ENCODE data around the gene PCK1. TPM values are rescaled to one million over a fixed set of nuclear protein-coding genes. Genes with fewer than 3 reads are reported as not detected.

Gene PCK1
- total RNA-seq, 1 experiment from 2014 or later = 1.2 TPM

DNA sequence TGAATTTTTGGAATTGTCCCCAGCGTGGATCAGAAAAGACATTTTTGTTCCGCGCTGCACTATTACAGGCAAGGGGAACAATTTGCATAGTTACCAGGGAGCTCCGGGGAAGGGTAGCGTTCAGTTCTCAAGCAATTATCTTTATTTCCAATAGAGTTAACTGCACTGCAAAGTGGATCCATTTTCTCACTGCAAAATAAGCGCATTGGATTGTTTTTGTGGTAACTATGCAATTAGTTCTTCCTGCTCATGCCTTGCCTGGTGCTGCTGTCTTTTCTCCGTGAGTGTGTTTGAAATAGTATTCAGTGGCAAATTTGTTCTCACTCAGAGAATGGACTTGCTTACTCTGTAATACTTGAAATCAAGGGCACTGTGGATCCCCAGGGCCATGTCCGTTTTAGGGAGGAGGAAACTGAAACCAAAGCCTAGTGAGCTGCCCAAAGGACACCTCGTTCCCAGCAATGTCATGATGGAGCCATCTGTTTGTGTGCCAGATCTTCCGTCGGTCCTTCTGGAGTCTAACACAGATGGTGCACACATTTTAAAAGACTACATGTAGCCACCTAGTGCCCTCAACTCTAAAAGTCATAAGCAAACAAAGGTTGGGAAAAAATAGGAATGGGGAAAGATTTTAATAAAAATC is 7.4 kb upstream of the PCK1 start:
- Histone ChIP-seq H3K79me2 (ENCODE audit: low read length) (no peaks in the 10 kb centered on the region), H4K20me1 (ENCODE audit: insufficient read depth, low read depth, low read length) (0 out of 2 replicates have a peak, but pooled peaks cover 3% of the 10 kb centered on the region), H2AFZ (ENCODE audit: low read length) (no peak overlapping the region), H3K27me3 (ENCODE audit: low read length) (no peaks in the 10 kb centered on the region), H3K4me3 (ENCODE audit: low read length) (no peak overlapping the region), H3K9ac (ENCODE audit: low read length) (no peak overlapping the region), H3K36me3 (ENCODE audit: insufficient read depth, low read length) (no peaks in the 10 kb centered on the region), H3K9me2 (replicated peaks; ENCODE audit: insufficient read depth, low read length) (no peaks in the 10 kb centered on the region), H3K4me1 (ENCODE audit: low read length) (no peaks in the 10 kb centered on the region), H3K9me3 (ENCODE audit: low read length) (no peaks in the 10 kb centered on the region), H3K4me2 (ENCODE audit: low read depth, low read length, poor library complexity, severe bottlenecking) (no peak overlapping the region), H3K27ac (ENCODE audit: low read length) (no peak overlapping the region)
- DNase-seq = no peak

DNA sequence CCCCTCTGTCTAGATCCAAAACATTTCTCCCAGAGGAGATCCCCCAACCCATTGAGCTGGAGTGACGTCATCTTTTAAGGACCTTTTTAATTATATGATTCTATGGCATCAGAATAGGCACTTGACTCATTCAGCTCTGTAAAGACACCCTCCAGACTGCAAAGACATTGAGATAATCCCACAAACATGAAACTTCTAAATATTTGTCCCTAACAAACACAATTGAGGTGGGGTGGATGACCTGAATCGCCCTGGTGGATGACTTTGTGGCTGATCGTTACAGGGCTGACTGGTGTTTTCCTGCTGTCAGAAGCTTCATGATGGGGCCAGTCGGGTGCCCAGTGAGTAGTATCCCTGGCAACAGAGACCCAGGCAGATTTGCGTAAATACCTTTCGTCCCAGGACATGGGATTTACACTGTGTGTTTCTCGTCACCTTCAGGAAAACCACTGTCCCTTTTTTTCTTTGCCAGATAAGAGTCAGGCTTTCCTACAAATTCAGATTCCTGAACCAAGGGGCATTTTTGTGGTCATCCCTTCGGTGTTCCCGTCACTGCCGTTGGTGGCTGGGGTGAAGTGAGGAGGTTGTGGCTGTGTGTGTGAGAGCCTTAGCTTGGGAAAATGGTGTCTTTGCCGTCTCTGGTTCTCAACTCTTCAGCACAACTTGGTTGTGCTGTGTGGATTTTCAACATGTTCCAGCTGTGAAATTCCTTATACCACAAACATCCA is 5.3 kb upstream of the PCK1 start:
- no peaks in the 10 kb centered on the region for H3K36me3 ChIP-seq (ENCODE audit: insufficient read depth, low read length)
- H3K79me2 ChIP-seq (ENCODE audit: low read length) = no peaks in the 10 kb centered on the region
- H2AFZ ChIP-seq (ENCODE audit: low read length) = no peak overlapping the region
- no peaks in the 10 kb centered on the region for H3K27me3 ChIP-seq (ENCODE audit: low read length)
- H3K4me2 ChIP-seq (ENCODE audit: low read depth, low read length, poor library complexity, severe bottlenecking) = no peak overlapping the region
- H3K9me2 ChIP-seq (replicated peaks; ENCODE audit: insufficient read depth, low read length) = no peaks in the 10 kb centered on the region
- no peak overlapping the region for H3K4me3 ChIP-seq (ENCODE audit: low read length)
- H3K9ac ChIP-seq (ENCODE audit: low read length) = no peak overlapping the region
- H3K27ac ChIP-seq (ENCODE audit: low read length) = no peak overlapping the region
- no peaks in the 10 kb centered on the region for H3K9me3 ChIP-seq (ENCODE audit: low read length)
- no peak for DNase-seq
- peaks cover 3% of the 10 kb centered on the region; the same call in 1 of the 2 replicates for H4K20me1 ChIP-seq (ENCODE audit: insufficient read depth, low read depth, low read length)
- no peaks in the 10 kb centered on the region for H3K4me1 ChIP-seq (ENCODE audit: low read length)

GRCh38 chr20:57556980-57557274 is 4.0 kb upstream of the PCK1 start:
- Histone ChIP-seq H3K36me3 (ENCODE audit: insufficient read depth, low read length) (no peaks in the 10 kb centered on the region), H3K4me1 (ENCODE audit: low read length) (no peaks in the 10 kb centered on the region), H2AFZ (ENCODE audit: low read length) (no peak overlapping the region), H3K4me2 (ENCODE audit: low read depth, low read length, poor library complexity, severe bottlenecking) (no peak overlapping the region), H3K4me3 (ENCODE audit: low read length) (no peak overlapping the region), H3K27me3 (ENCODE audit: low read length) (no peaks in the 10 kb centered on the region), H3K27ac (ENCODE audit: low read length) (no peak overlapping the region), H3K79me2 (ENCODE audit: low read length) (no peaks in the 10 kb centered on the region), H3K9me3 (ENCODE audit: low read length) (no peaks in the 10 kb centered on the region), H3K9me2 (replicated peaks; ENCODE audit: insufficient read depth, low read length) (no peaks in the 10 kb centered on the region), H4K20me1 (ENCODE audit: insufficient read depth, low read depth, low read length) (no peaks in the 10 kb centered on the region; the same call in 1 of the 2 replicates), H3K9ac (ENCODE audit: low read length) (no peak overlapping the region)
- no peak for DNase-seq

GRCh38 chr20:57557926-57558613 is 2.8 kb upstream of the PCK1 start:
- Histone ChIP-seq H3K4me2 (ENCODE audit: low read depth, low read length, poor library complexity, severe bottlenecking) (no peak overlapping the region), H3K9ac (ENCODE audit: low read length) (no peak overlapping the region), H3K36me3 (ENCODE audit: insufficient read depth, low read length) (no peaks in the 10 kb centered on the region), H3K27ac (ENCODE audit: low read length) (no peak overlapping the region), H2AFZ (ENCODE audit: low read length) (no peak overlapping the region), H4K20me1 (ENCODE audit: insufficient read depth, low read depth, low read length) (no peaks in the 10 kb centered on the region; the same call in 1 of the 2 replicates), H3K9me3 (ENCODE audit: low read length) (no peaks in the 10 kb centered on the region), H3K27me3 (ENCODE audit: low read length) (no peaks in the 10 kb centered on the region), H3K4me1 (ENCODE audit: low read length) (no peaks in the 10 kb centered on the region), H3K4me3 (ENCODE audit: low read length) (no peak overlapping the region), H3K9me2 (replicated peaks; ENCODE audit: insufficient read depth, low read length) (no peaks in the 10 kb centered on the region), H3K79me2 (ENCODE audit: low read length) (no peaks in the 10 kb centered on the region)
- no peak for DNase-seq

- H4K20me1 ChIP-seq (ENCODE audit: insufficient read depth, low read depth, low read length) = no peaks in the 10 kb centered on the region; the same call in 1 of the 2 replicates
Observed at GRCh38 chr20:57558614-57559288, 2.2 kb upstream of the PCK1 start.

GRCh38 chr20:57559289-57559634 is 1.6 kb upstream of the PCK1 start:
- Histone ChIP-seq H3K9me3 (ENCODE audit: low read length) (no peaks in the 10 kb centered on the region), H3K27me3 (ENCODE audit: low read length) (no peaks in the 10 kb centered on the region), H3K4me1 (ENCODE audit: low read length) (no peaks in the 10 kb centered on the region), H3K27ac (ENCODE audit: low read length) (no peak overlapping the region), H3K4me2 (ENCODE audit: low read depth, low read length, poor library complexity, severe bottlenecking) (no peak overlapping the region), H3K9me2 (replicated peaks; ENCODE audit: insufficient read depth, low read length) (no peaks in the 10 kb centered on the region), H3K4me3 (ENCODE audit: low read length) (no peak overlapping the region), H3K9ac (ENCODE audit: low read length) (no peak overlapping the region), H3K79me2 (ENCODE audit: low read length) (no peaks in the 10 kb centered on the region), H2AFZ (ENCODE audit: low read length) (no peak overlapping the region), H4K20me1 (ENCODE audit: insufficient read depth, low read depth, low read length) (no peaks in the 10 kb centered on the region; the same call in 1 of the 2 replicates), H3K36me3 (ENCODE audit: insufficient read depth, low read length) (no peaks in the 10 kb centered on the region)
- DNase-seq = no peak

More at GRCh38 chr20:57558614-57559288, 2.2 kb upstream of the PCK1 start:
- Histone ChIP-seq H3K9ac (ENCODE audit: low read length) (no peak overlapping the region), H3K27ac (ENCODE audit: low read length) (no peak overlapping the region), H3K4me2 (ENCODE audit: low read depth, low read length, poor library complexity, severe bottlenecking) (no peak overlapping the region), H3K9me2 (replicated peaks; ENCODE audit: insufficient read depth, low read length) (no peaks in the 10 kb centered on the region), H3K36me3 (ENCODE audit: insufficient read depth, low read length) (no peaks in the 10 kb centered on the region), H3K4me1 (ENCODE audit: low read length) (no peaks in the 10 kb centered on the region), H3K9me3 (ENCODE audit: low read length) (no peaks in the 10 kb centered on the region), H2AFZ (ENCODE audit: low read length) (no peak overlapping the region), H3K4me3 (ENCODE audit: low read length) (no peak overlapping the region), H3K27me3 (ENCODE audit: low read length) (no peaks in the 10 kb centered on the region), H3K79me2 (ENCODE audit: low read length) (no peaks in the 10 kb centered on the region)
- no peak for DNase-seq

DNA sequence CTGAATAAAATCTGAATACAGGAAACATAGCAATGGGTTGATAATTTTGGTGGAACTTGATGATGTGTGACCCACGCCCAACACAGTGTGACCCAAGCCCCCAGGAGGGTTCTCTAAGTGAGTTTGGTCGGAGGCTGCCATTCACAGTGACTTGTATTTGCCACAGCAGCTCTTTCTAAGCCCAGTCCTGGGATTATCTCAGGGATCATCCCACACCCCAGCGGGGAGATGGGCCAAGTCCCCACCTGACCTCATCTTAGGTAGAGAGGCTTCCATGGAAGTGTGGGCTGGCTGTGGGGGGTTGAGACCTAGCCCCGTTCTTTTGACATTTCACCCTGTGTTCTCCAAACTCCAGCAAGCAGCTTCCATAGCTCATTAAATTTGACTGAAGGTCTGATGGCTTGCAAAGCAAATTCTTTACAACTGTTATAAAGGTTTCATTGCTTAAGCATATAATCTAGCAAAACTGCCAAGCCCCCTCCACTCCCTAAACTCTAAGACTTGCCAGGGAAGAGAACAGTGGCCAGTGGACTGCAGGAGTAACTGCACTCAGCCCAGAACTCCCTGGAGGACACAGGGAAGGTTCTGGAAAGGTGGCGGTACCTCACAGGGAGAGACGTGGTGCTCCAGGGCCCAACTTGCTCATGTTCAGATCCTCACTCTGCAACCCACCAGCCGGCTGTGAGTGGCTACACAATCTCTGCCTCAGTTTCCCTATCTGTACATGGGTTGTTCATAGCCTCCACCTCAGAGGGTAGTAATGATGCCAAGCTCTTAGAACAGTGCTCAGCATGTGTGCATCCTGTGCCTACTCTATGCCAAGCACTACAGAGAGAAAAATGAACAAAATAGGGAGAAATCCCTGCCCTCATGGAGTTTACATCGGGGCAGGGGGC is 1.0 kb upstream of the PCK1 start:
- no peak for DNase-seq
- no peaks in the 10 kb centered on the region for H3K27me3 ChIP-seq (ENCODE audit: low read length)
- no peak overlapping the region for H3K4me2 ChIP-seq (ENCODE audit: low read depth, low read length, poor library complexity, severe bottlenecking)

More for the DNA sequence above, 1.0 kb upstream of the PCK1 start:
- no peaks in the 10 kb centered on the region for H3K9me3 ChIP-seq (ENCODE audit: low read length)
- no peaks in the 10 kb centered on the region for H3K36me3 ChIP-seq (ENCODE audit: insufficient read depth, low read length)
- H3K4me3 ChIP-seq (ENCODE audit: low read length) = no peak overlapping the region
- no peaks in the 10 kb centered on the region; the same call in 1 of the 2 replicates for H4K20me1 ChIP-seq (ENCODE audit: insufficient read depth, low read depth, low read length)
- H3K9me2 ChIP-seq (replicated peaks; ENCODE audit: insufficient read depth, low read length) = no peaks in the 10 kb centered on the region
- H3K79me2 ChIP-seq (ENCODE audit: low read length) = no peaks in the 10 kb centered on the region
- no peak overlapping the region for H3K9ac ChIP-seq (ENCODE audit: low read length)
- H3K27ac ChIP-seq (ENCODE audit: low read length) = no peak overlapping the region
- H3K4me1 ChIP-seq (ENCODE audit: low read length) = no peaks in the 10 kb centered on the region
- H2AFZ ChIP-seq (ENCODE audit: low read length) = no peak overlapping the region
